ENCODE results near the gene PHF13. TPM values are rescaled to one million over a fixed set of nuclear protein-coding genes. Genes with fewer than 3 reads are reported as not detected.
"Not testable (repeated sequence)": the region's sequence is repeated elsewhere in the genome, so short reads cannot be mapped to it uniquely, and the experiment has no call there.

The PHF13 gene
- total RNA-seq, 6 donors from 2014 or later, result 8.4 to 23.0 (median 9.8) TPM

- Histone ChIP-seq H3K27me3 (no peaks in the 10 kb centered on the region), H3K27ac (no peak overlapping the region), H3K4me3 (no peak overlapping the region), H3K9me3 (no peaks in the 10 kb centered on the region), H3K4me1 (no peaks in the 10 kb centered on the region), H3K36me3 (peaks cover 26 to 100% (median 80%) of the 10 kb centered on the region in 4 donors)
- ATAC-seq (ENCODE audit: low FRiP score in 2 of 2), result peak; percentile 32 to 62
- WGBS, 2 donors, result 80% methylated on average over 10 to 24 of the region's 29 CpGs
- peak; percentile 73 to 89 for DNase-seq
- peak in 4 of 6 experiments; percentile 36 to 64 (median 50) for TF ChIP-seq CTCF (IDR thresholded peaks at IDR 0.05)
- no peak for TF ChIP-seq POLR2A (IDR thresholded peaks at IDR 0.05)
- no peak for TF ChIP-seq POLR2AphosphoS5 (IDR thresholded peaks at IDR 0.05)
- no peak for TF ChIP-seq EP300 (IDR thresholded peaks at IDR 0.05)
Measured at GRCh38 chr1:6634371-6635052, 21.0 kb downstream of the PHF13 start.

GRCh38 chr1:6635161-6635909 lies 21.8 kb downstream of the PHF13 start:
- no peak overlapping the region for H3K4me3 ChIP-seq
- no peak for ATAC-seq (ENCODE audit: low FRiP score in 2 of 2)
- peaks cover 28 to 100% (median 80%) of the 10 kb centered on the region in 4 donors for H3K36me3 ChIP-seq

GRCh38 chr1:6635910-6636760 lies 22.6 kb downstream of the PHF13 start:
- no peak for ATAC-seq (ENCODE audit: low FRiP score in 2 of 2)

More at GRCh38 chr1:6635161-6635909, 21.8 kb downstream of the PHF13 start:
- 90 to 94% methylated on average over 16 to 19 of the region's 20 CpGs for WGBS, 2 donors
- Histone ChIP-seq H3K27me3 (no peaks in the 10 kb centered on the region), H3K27ac (no peak overlapping the region), H3K4me1 (no peaks in the 10 kb centered on the region), H3K9me3 (no peaks in the 10 kb centered on the region)
- TF ChIP-seq CTCF (IDR thresholded peaks at IDR 0.05), result no peak
- TF ChIP-seq POLR2A (IDR thresholded peaks at IDR 0.05), result no peak
- TF ChIP-seq POLR2AphosphoS5 (IDR thresholded peaks at IDR 0.05), result no peak
- no peak for TF ChIP-seq EP300 (IDR thresholded peaks at IDR 0.05)
- no peak for DNase-seq

GRCh38 chr1:6636778-6637177 lies 23.2 kb downstream of the PHF13 start:
- not testable (repeated sequence) for H3K27me3 ChIP-seq; H3K27ac ChIP-seq; DNase-seq; H3K4me3 ChIP-seq; ATAC-seq (ENCODE audit: low FRiP score in 2 of 2); H3K4me1 ChIP-seq; H3K9me3 ChIP-seq
- 91 to 95% methylated on average over 6 of the region's 6 CpGs for WGBS, 2 donors
- peaks cover 28 to 95% (median 79%) of the 10 kb centered on the region in 4 donors for H3K36me3 ChIP-seq

More at GRCh38 chr1:6635910-6636760, 22.6 kb downstream of the PHF13 start:
- H3K4me1 ChIP-seq, result no peaks in the 10 kb centered on the region
- no peaks in the 10 kb centered on the region for H3K27me3 ChIP-seq
- no peak for DNase-seq
- H3K4me3 ChIP-seq, result no peak overlapping the region
- WGBS, 2 donors, result 84 to 85% methylated on average over 13 to 16 of the region's 16 CpGs
- H3K9me3 ChIP-seq, result no peaks in the 10 kb centered on the region
- TF ChIP-seq EP300 (IDR thresholded peaks at IDR 0.05) (no peak), POLR2AphosphoS5 (IDR thresholded peaks at IDR 0.05) (no peak), POLR2A (IDR thresholded peaks at IDR 0.05) (no peak), CTCF (IDR thresholded peaks at IDR 0.05) (no peak)
- H3K27ac ChIP-seq, result no peak overlapping the region
- peaks cover 28 to 99% (median 81%) of the 10 kb centered on the region in 4 donors for H3K36me3 ChIP-seq

GRCh38 chr1:6637770-6638169 lies 24.2 kb downstream of the PHF13 start:
- peak in 1 of 2 donors; percentile 53 for DNase-seq
- no peak for ATAC-seq (ENCODE audit: low FRiP score in 2 of 2)
- 90 to 91% methylated on average over 9 of the region's 9 CpGs for WGBS, 2 donors
- Histone ChIP-seq H3K27me3 (no peaks in the 10 kb centered on the region), H3K9me3 (no peaks in the 10 kb centered on the region), H3K4me1 (no peaks in the 10 kb centered on the region), H3K36me3 (peaks cover 22 to 95% (median 72%) of the 10 kb centered on the region in 4 donors), H3K4me3 (no peak overlapping the region), H3K27ac (no peak overlapping the region)
- no peak for TF ChIP-seq CTCF (IDR thresholded peaks at IDR 0.05)
- no peak for TF ChIP-seq EP300 (IDR thresholded peaks at IDR 0.05)
- TF ChIP-seq POLR2A (IDR thresholded peaks at IDR 0.05), result no peak
- no peak for TF ChIP-seq POLR2AphosphoS5 (IDR thresholded peaks at IDR 0.05)
